ENCODE results near the gene RIT2.

Gene RIT2

DNA sequence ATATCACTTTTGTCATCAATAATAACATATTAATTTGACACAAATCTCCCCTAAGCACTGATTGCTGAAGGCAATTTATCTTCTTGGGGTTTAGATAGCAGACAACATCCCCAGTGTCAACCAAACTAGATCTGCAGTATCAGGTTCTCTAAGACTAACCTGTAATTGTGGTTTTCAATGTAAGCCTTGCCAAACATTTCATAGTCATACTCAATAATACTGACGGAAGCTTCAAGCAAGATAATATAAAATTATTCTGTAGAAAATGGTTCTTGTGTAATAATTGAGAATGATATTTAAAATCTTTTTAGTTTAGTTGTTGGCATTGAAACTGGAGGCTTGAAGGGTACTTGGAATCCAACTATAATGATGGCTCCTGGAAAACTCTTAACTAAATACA lies 186.3 kb downstream of the RIT2 start:
- DNase-seq (ENCODE audit: low spot score) (no peak), ATAC-seq (ENCODE audit: low read depth) (no peak)
- Histone ChIP-seq H3K4me1 (ENCODE audit: insufficient read depth, poor library complexity, severe bottlenecking) (no peaks in the 10 kb centered on the region), H3K9me3 (ENCODE audit: severe bottlenecking) (no peaks in the 10 kb centered on the region), H3K4me3 (ENCODE audit: severe bottlenecking) (no peak overlapping the region), H3K27me3 (ENCODE audit: insufficient read depth, poor library complexity, severe bottlenecking) (no peaks in the 10 kb centered on the region), H3K27ac (ENCODE audit: poor library complexity, severe bottlenecking) (no peak overlapping the region), H3K36me3 (ENCODE audit: low read depth) (no peaks in the 10 kb centered on the region)
- TF ChIP-seq, protein P1, sequence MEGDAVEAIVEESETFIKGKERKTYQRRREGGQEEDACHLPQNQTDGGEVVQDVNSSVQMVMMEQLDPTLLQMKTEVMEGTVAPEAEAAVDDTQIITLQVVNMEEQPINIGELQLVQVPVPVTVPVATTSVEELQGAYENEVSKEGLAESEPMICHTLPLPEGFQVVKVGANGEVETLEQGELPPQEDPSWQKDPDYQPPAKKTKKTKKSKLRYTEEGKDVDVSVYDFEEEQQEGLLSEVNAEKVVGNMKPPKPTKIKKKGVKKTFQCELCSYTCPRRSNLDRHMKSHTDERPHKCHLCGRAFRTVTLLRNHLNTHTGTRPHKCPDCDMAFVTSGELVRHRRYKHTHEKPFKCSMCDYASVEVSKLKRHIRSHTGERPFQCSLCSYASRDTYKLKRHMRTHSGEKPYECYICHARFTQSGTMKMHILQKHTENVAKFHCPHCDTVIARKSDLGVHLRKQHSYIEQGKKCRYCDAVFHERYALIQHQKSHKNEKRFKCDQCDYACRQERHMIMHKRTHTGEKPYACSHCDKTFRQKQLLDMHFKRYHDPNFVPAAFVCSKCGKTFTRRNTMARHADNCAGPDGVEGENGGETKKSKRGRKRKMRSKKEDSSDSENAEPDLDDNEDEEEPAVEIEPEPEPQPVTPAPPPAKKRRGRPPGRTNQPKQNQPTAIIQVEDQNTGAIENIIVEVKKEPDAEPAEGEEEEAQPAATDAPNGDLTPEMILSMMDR (IDR thresholded peaks at IDR 0.05; ENCODE audit: poor library complexity, severe bottlenecking) = no peak

DNA sequence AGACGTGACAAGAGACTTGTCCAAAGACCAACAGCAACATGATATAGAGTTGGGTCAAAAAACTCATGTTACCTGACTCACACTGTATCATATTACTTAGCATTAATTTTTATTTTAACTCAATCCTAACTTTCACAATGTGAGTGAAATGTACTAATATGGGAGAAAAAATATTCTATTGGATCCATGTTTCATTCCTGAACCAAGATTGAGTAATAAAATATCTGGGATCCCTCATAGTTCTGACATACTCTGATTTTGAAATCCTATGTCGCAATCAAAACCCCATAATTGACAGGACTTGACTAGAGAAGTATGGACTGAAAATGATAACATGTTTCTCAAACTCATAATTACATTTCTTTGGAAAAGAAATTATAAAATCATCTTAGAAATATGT lies 190.4 kb downstream of the RIT2 start:
- no peaks in the 10 kb centered on the region for H3K9me3 ChIP-seq (ENCODE audit: severe bottlenecking)
- TF ChIP-seq, protein P1 (IDR thresholded peaks at IDR 0.05; ENCODE audit: poor library complexity, severe bottlenecking) = no peak
- no peak for DNase-seq (ENCODE audit: low spot score)
- H3K27me3 ChIP-seq (ENCODE audit: insufficient read depth, poor library complexity, severe bottlenecking) = no peaks in the 10 kb centered on the region
- H3K4me3 ChIP-seq (ENCODE audit: severe bottlenecking) = no peak overlapping the region
- H3K36me3 ChIP-seq (ENCODE audit: low read depth) = no peaks in the 10 kb centered on the region
- H3K27ac ChIP-seq (ENCODE audit: poor library complexity, severe bottlenecking) = no peak overlapping the region
- no peaks in the 10 kb centered on the region for H3K4me1 ChIP-seq (ENCODE audit: insufficient read depth, poor library complexity, severe bottlenecking)
- ATAC-seq (ENCODE audit: low read depth) = no peak

DNA sequence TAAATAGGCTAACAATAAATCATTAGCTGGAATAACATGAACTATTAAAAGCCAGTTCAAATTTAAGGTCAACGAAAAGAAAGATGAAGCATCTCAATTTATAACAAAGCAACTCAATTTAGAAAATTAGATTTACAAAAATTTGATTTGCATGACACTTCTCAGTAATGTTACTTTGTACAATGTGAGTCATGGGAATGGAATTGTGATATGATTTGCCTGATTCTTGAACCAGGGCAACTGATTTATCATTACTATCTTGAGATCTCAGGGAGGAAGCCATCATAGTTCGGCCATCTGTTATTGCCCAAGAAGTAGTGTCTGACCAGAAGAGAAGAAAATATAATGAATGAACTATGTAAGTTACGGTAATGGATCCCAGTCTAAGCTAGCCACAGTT lies 193.1 kb downstream of the RIT2 start:
- DNase-seq (ENCODE audit: low spot score) (no peak), ATAC-seq (ENCODE audit: low read depth) (no peak)
- no peaks in the 10 kb centered on the region for H3K36me3 ChIP-seq (ENCODE audit: low read depth)
- no peaks in the 10 kb centered on the region for H3K9me3 ChIP-seq (ENCODE audit: severe bottlenecking)
- H3K4me1 ChIP-seq (ENCODE audit: insufficient read depth, poor library complexity, severe bottlenecking) = no peaks in the 10 kb centered on the region
- H3K4me3 ChIP-seq (ENCODE audit: severe bottlenecking) = no peak overlapping the region
- no peaks in the 10 kb centered on the region for H3K27me3 ChIP-seq (ENCODE audit: insufficient read depth, poor library complexity, severe bottlenecking)
- no peak overlapping the region for H3K27ac ChIP-seq (ENCODE audit: poor library complexity, severe bottlenecking)
- TF ChIP-seq, protein P1 (IDR thresholded peaks at IDR 0.05; ENCODE audit: poor library complexity, severe bottlenecking) = no peak

DNA sequence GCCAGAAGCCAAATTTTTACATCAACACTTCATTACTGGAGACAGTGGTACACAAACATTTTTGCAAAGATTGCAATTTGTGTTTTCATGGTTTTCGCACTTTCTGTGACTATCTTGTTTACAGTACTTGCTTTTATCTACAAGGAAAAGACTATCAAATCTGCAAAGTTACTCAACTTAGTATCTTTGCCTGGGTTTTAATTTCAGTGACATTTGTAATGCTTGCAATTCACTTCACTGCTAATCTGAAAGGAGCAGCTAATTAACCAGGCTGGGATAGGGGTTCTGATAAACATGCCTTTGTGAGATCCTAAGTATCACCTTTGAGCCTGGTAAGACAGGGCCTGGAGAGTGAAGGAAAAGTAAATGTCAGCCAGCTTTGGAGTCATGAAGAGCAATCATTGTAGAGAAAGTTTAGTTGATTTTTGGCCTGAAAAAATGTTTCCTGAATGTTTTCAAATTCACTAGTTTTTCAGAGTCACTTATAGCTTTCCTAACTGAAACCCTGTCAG lies 194.2 kb downstream of the RIT2 start:
- H3K4me1 ChIP-seq (ENCODE audit: insufficient read depth, poor library complexity, severe bottlenecking) = no peaks in the 10 kb centered on the region
- ATAC-seq (ENCODE audit: low read depth) (no peak), DNase-seq (ENCODE audit: low spot score) (no peak)
- no peaks in the 10 kb centered on the region for H3K36me3 ChIP-seq (ENCODE audit: low read depth)
- H3K27ac ChIP-seq (ENCODE audit: poor library complexity, severe bottlenecking) = no peak overlapping the region
- no peak overlapping the region for H3K4me3 ChIP-seq (ENCODE audit: severe bottlenecking)
- TF ChIP-seq, protein P1 (IDR thresholded peaks at IDR 0.05; ENCODE audit: poor library complexity, severe bottlenecking) = no peak
- no peaks in the 10 kb centered on the region for H3K9me3 ChIP-seq (ENCODE audit: severe bottlenecking)
- no peaks in the 10 kb centered on the region for H3K27me3 ChIP-seq (ENCODE audit: insufficient read depth, poor library complexity, severe bottlenecking)

DNA sequence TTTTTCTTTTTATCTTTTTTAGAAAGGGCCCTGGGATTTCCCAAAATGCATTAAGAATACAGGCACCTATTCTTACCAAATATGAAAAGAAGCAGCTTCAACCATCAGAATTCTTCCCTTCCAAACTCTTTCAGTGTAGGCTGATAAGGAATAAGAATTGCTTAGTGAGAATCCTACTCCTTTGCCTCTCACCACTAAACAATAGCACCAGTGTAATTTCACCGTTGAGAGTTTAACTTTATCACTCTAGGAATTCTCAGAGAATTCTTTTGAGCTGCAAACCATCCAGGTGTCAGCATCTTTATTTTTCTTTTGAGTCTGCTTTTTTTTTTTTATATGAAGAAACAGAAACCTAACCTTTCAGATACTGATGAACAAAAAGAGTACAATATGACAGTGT lies 194.9 kb downstream of the RIT2 start:
- no peaks in the 10 kb centered on the region for H3K4me1 ChIP-seq (ENCODE audit: insufficient read depth, poor library complexity, severe bottlenecking)
- ATAC-seq (ENCODE audit: low read depth) (no peak), DNase-seq (ENCODE audit: low spot score) (no peak)
- no peaks in the 10 kb centered on the region for H3K9me3 ChIP-seq (ENCODE audit: severe bottlenecking)
- no peaks in the 10 kb centered on the region for H3K36me3 ChIP-seq (ENCODE audit: low read depth)
- H3K27me3 ChIP-seq (ENCODE audit: insufficient read depth, poor library complexity, severe bottlenecking) = no peaks in the 10 kb centered on the region
- TF ChIP-seq, protein P1 (IDR thresholded peaks at IDR 0.05; ENCODE audit: poor library complexity, severe bottlenecking) = no peak
- no peak overlapping the region for H3K4me3 ChIP-seq (ENCODE audit: severe bottlenecking)
- H3K27ac ChIP-seq (ENCODE audit: poor library complexity, severe bottlenecking) = no peak overlapping the region

Measured in RWPE2 (cell line).